Ishikawa (cell line): ENCODE results near the gene COQ3.

Source experiments
- CEBPB ChIP-seq: IDR thresholded peaks from 2 replicates; pipeline ENCODE4 v1.6.1; 2012
- CREB1 ChIP-seq: IDR thresholded peaks from 2 replicates; pipeline ENCODE4 v1.6.1; 2012; ENCODE audit warnings: low read depth
- EGR1 ChIP-seq: IDR thresholded peaks from 2 replicates; pipeline ENCODE4 v1.6.1; 2012
- EP300 ChIP-seq: IDR thresholded peaks from 2 replicates; pipeline ENCODE4 v1.6.1; 2012; ENCODE audit warnings: borderline replicate concordance
- FOXM1 ChIP-seq: IDR thresholded peaks from 2 replicates; pipeline ENCODE4 v1.6.1; 2012; ENCODE audit warnings: low read depth, borderline replicate concordance
- NFIC ChIP-seq: IDR thresholded peaks from 2 replicates; pipeline ENCODE4 v1.6.1; 2012
- RAD21 ChIP-seq: IDR thresholded peaks from 2 replicates; pipeline ENCODE4 v1.6.1; 2012; ENCODE audit warnings: low read depth
- TAF1 ChIP-seq: IDR thresholded peaks from 2 replicates; pipeline ENCODE4 v1.6.1; 2012; ENCODE audit warnings: low read depth, mild to moderate bottlenecking
- TCF12 ChIP-seq: IDR thresholded peaks from 2 replicates; pipeline ENCODE4 v1.6.1; 2012; ENCODE audit warnings: low read depth
- TEAD4 ChIP-seq: IDR thresholded peaks from 2 replicates; pipeline ENCODE4 v1.6.1; 2012
- YY1 ChIP-seq: IDR thresholded peaks from 2 replicates; pipeline ENCODE4 v1.6.1; 2012; ENCODE audit warnings: low read depth
- ZBTB7A ChIP-seq: IDR thresholded peaks from 2 replicates; pipeline ENCODE4 v1.6.1; 2012; ENCODE audit warnings: low read depth
- TF ChIP-seq, protein P1 (sequence below): IDR thresholded peaks from 2 replicates; pipeline ENCODE4 v1.6.1; 2012; ENCODE audit warnings: low read depth, mild to moderate bottlenecking

DNA sequence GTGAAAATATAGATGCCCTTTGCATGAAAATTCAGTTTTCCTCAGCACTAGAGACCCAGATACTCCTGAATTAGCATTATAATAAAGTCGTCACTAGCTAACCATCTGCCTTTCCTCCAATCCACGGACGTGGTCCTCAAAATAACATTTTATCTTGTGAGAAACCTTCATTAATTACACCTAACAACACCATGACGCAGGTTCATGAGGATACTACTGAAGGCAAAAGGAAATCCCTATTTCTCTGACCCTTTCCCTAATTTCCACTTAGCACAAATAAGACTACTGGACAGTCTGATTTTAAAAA, 32.4 kb upstream of the COQ3 start:
- no peak for TF ChIP-seq CREB1
- no peak for TF ChIP-seq EP300
- TF ChIP-seq ZBTB7A: no peak
- TF ChIP-seq CEBPB: no peak
- TF ChIP-seq, protein P1, sequence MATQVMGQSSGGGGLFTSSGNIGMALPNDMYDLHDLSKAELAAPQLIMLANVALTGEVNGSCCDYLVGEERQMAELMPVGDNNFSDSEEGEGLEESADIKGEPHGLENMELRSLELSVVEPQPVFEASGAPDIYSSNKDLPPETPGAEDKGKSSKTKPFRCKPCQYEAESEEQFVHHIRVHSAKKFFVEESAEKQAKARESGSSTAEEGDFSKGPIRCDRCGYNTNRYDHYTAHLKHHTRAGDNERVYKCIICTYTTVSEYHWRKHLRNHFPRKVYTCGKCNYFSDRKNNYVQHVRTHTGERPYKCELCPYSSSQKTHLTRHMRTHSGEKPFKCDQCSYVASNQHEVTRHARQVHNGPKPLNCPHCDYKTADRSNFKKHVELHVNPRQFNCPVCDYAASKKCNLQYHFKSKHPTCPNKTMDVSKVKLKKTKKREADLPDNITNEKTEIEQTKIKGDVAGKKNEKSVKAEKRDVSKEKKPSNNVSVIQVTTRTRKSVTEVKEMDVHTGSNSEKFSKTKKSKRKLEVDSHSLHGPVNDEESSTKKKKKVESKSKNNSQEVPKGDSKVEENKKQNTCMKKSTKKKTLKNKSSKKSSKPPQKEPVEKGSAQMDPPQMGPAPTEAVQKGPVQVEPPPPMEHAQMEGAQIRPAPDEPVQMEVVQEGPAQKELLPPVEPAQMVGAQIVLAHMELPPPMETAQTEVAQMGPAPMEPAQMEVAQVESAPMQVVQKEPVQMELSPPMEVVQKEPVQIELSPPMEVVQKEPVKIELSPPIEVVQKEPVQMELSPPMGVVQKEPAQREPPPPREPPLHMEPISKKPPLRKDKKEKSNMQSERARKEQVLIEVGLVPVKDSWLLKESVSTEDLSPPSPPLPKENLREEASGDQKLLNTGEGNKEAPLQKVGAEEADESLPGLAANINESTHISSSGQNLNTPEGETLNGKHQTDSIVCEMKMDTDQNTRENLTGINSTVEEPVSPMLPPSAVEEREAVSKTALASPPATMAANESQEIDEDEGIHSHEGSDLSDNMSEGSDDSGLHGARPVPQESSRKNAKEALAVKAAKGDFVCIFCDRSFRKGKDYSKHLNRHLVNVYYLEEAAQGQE: no peak
- TF ChIP-seq RAD21: no peak
- TF ChIP-seq TAF1: no peak
- no peak for TF ChIP-seq TEAD4
- TF ChIP-seq YY1: no peak
- TF ChIP-seq NFIC: no peak
- no peak for TF ChIP-seq EGR1
- TF ChIP-seq TCF12: no peak
- no peak for TF ChIP-seq FOXM1
